CD14-positive monocyte (primary cell): ENCODE measurements around the gene LIM2. TPM values are rescaled to one million over a fixed set of nuclear protein-coding genes. Genes with fewer than 3 reads are reported as not detected.

Experiments used
- DNase-seq, 3 donors: peaks; one replicate each; pipeline ENCODE4 v3.0.0-alpha.2; 2011 to 2022
- H2AFZ ChIP-seq: 2 replicates; pipeline ENCODE4 v1.6.0; 2012; ENCODE audit warnings: mild to moderate bottlenecking, low read depth, low read length, inconsistent platforms; ENCODE audit not compliant: insufficient read depth, poor library complexity, severe bottlenecking
- H3K27ac ChIP-seq, 2 donors: 1 replicate in 1 of 2; 2 replicates in 1 of 2; pipeline ENCODE4 v1.5.1; 2012 to 2013; ENCODE audit warnings: low read length in 2 of 2, control low read depth in 1 of 2, inconsistent platforms in 1 of 2, low read depth in 1 of 2, mild to moderate bottlenecking in 1 of 2
- H3K27me3 ChIP-seq, 2 donors: one replicate each; pipeline versions ENCODE4 v1.6.0 to v1.6.1; 2011 to 2013; ENCODE audit warnings: low read length in 2 of 2; ENCODE audit not compliant: control insufficient read depth in 2 of 2, insufficient read depth in 2 of 2
- H3K36me3 ChIP-seq, 2 donors: replicated peaks in 1 of 2; 1 replicate in 1 of 2; 2 replicates in 1 of 2; pipeline versions ENCODE4 v1.5.1 to v1.6.1; 2012 to 2013; ENCODE audit warnings: low read length in 2 of 2, control low read depth in 1 of 2, inconsistent platforms in 1 of 2, mild to moderate bottlenecking in 1 of 2; ENCODE audit not compliant: insufficient read depth in 2 of 2, control insufficient read depth in 1 of 2
- H3K4me1 ChIP-seq, 2 donors: 1 replicate in 1 of 2; 2 replicates in 1 of 2; pipeline versions ENCODE4 v1.5.1 to v1.6.1; 2012 to 2013; ENCODE audit warnings: low read length in 2 of 2, control low read depth in 1 of 2, inconsistent platforms in 1 of 2, mild to moderate bottlenecking in 1 of 2, moderate library complexity in 1 of 2; ENCODE audit not compliant: insufficient read depth in 2 of 2, control insufficient read depth in 1 of 2
- H3K4me2 ChIP-seq: replicated peaks from 2 replicates; pipeline ENCODE3; 2012; ENCODE audit warnings: low read length, moderate library complexity, mild to moderate bottlenecking; ENCODE audit not compliant: poor library complexity, severe bottlenecking; ENCODE audit errors: extremely low read depth
- H3K4me3 ChIP-seq, 3 experiments: fragments of 200-600 bp in 1 of 3; sonication (generic) in 1 of 3; replicated peaks in 1 of 3; 1 replicate in 2 of 3; 2 replicates in 1 of 3; pipeline ENCODE4 v1.5.1; 2011 to 2013; ENCODE audit warnings: low read length in 3 of 3, mild to moderate bottlenecking in 3 of 3, control low read depth in 2 of 3, low read depth in 2 of 3, inconsistent platforms in 1 of 3, moderate library complexity in 1 of 3
- H3K79me2 ChIP-seq: 2 replicates; pipeline ENCODE4 v1.6.0; 2012; ENCODE audit warnings: mild to moderate bottlenecking, control low read depth, inconsistent platforms, low read length, moderate library complexity; ENCODE audit not compliant: insufficient read depth
- H3K9ac ChIP-seq: 2 replicates; pipeline ENCODE4 v1.6.0; 2017; ENCODE audit warnings: low read length, mild to moderate bottlenecking; ENCODE audit not compliant: insufficient read depth, poor library complexity, severe bottlenecking
- H3K9me3 ChIP-seq, 2 donors: replicated peaks in 1 of 2; 1 replicate in 1 of 2; 2 replicates in 1 of 2; pipeline versions ENCODE4 v1.5.1 to v1.6.1; 2012 to 2013; ENCODE audit warnings: low read length in 2 of 2, control low read depth in 1 of 2; ENCODE audit not compliant: control insufficient read depth in 1 of 2, insufficient read depth in 1 of 2
- H4K20me1 ChIP-seq: 2 replicates; pipeline ENCODE4 v1.6.0; 2012; ENCODE audit warnings: mild to moderate bottlenecking, low read length, control low read depth, moderate library complexity; ENCODE audit not compliant: insufficient read depth
- H3K27ac Mint-ChIP-seq, 7 donors: one replicate each; pipeline ENCODE4 v1.8.0; 2020; ENCODE audit warnings: mild to moderate bottlenecking in 7 of 7, mixed read lengths in 7 of 7, moderate library complexity in 6 of 7, inconsistent platforms in 2 of 7
- H3K27me3 Mint-ChIP-seq, 3 donors: one replicate each; pipeline ENCODE4 v1.8.0; 2021 to 2022; ENCODE audit warnings: low read depth in 3 of 3, mild to moderate bottlenecking in 3 of 3, mixed read lengths in 3 of 3, moderate library complexity in 3 of 3, inconsistent platforms in 1 of 3
- H3K36me3 Mint-ChIP-seq, 2 donors: one replicate each; pipeline ENCODE4 v1.8.0; 2020; ENCODE audit warnings: mixed read lengths in 2 of 2, inconsistent platforms in 1 of 2, mild to moderate bottlenecking in 1 of 2
- H3K4me1 Mint-ChIP-seq: one replicate; pipeline ENCODE4 v1.8.0; 2020; ENCODE audit warnings: mild to moderate bottlenecking, mixed read lengths
- H3K4me3 Mint-ChIP-seq, 2 donors: one replicate each; pipeline ENCODE4 v1.8.0; 2020; ENCODE audit warnings: mild to moderate bottlenecking in 2 of 2, mixed read lengths in 2 of 2, moderate library complexity in 1 of 2
- H3K9me3 Mint-ChIP-seq, 7 donors: one replicate each; pipeline ENCODE4 v1.8.0; 2020 to 2022; ENCODE audit warnings: mixed read lengths in 7 of 7, mild to moderate bottlenecking in 6 of 7, moderate library complexity in 6 of 7, inconsistent platforms in 2 of 7
- WGBS: methylation state at CpG from one replicate; pipeline ENCODE4 v1.1.5; 2013; ENCODE audit warnings: missing lambda C conversion rate; ENCODE audit not compliant: insufficient coverage; 5-methylcytosine and 5-hydroxymethylcytosine counted together
- intact Hi-C, 2 donors: fragments of 100-400 bp; cut with micrococcal nuclease; formaldehyde crosslinking; loops; one replicate each; pipeline versions ENCODE4 v1.15.0 to v1.15.1; 2023
- polyA plus RNA-seq, 3 donors: library from polyadenylated mRNA; depleted of rRNA in 1 of 3; unstranded in 2 of 3; stranded (reverse) in 1 of 3; fragments of 300-500 nt in 2 of 3; fragments of >200 nt in 1 of 3; fragmentation: Illumina TruSeq in 2 of 3; gene quantifications; 1 replicate in 2 of 3; 2 replicates in 1 of 3; pipeline ENCODE4 v1.2.3, GENCODE V29; 2012 to 2021
- TF ChIP-seq, protein P1 (sequence below): fragments of 200-600 bp; IDR thresholded peaks from one replicate; pipeline ENCODE4 v1.8.0; 2022; ENCODE audit warnings: antibody characterized with exemption, mild to moderate bottlenecking

The LIM2 gene
- polyA plus RNA-seq, 3 donors: not detected

DNA sequence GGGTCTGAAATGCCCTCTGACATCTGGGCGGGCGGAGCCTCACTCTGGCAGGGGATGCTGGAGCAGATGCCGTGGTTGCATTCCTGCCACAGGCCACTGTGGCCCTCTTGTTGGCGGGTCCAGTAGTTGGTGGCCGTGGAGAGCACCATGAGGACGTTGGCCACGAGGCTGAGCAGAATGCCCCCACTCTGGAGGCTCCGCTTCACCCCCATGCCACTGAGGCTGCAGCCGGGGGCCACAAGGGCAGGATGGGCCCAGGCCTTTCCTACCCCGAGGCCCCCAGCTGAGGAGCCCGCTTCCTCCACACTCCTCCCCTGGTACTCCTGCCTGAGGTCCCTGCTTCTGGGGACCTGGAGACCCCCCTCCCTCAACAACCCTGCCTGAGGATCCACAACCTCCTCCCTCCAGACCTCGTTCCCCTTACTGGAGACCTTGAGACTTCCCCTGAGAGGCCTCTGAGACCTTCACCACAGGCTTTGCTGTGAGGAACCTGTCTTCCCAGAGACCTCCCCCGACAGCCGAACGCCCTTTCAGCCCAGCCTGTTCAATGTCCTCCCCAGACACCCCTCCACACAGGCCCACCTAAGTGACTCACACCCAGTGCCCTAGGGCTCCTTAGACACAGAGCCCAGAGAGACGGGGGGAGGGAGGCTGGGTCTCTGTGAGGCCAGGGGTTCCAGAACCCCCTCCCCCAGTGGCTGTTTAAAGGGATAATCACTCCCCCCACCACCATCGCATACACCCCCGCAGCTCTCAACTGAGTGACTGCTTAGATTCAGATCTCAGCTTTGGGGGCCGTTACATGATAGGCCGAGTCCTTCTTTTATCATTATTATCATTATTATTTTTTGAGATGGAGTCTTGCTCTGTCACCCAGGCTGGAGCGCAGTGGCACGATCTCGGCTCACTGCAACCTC lies 19.1 kb downstream of the LIM2 start, which contains the start of gene CLDND2:
Gene CLDND2 (minus strand): TSS at position 638 of the 917 bp plus-strand sequence. CDS start 426 bp downstream, at position 212.
- Histone ChIP-seq H3K4me2 (peak within 1 kb of the TSS; percentile 100), H4K20me1 (no peaks in the 10 kb centered on the region), H3K79me2 (peaks cover 67% of the 10 kb centered on the region), H3K9ac (peak within 1 kb of the TSS; percentile 80), H3K4me1 (peaks cover 59 to 87% of the 10 kb centered on the region in 2 donors), H3K27me3 (no peaks in the 10 kb centered on the region), H3K36me3 (no peaks in the 10 kb centered on the region), H2AFZ (peak within 1 kb of the TSS; percentile 90), H3K4me3 (peak within 1 kb of the TSS; percentile 89 to 93 (median 91)), H3K27ac (peak within 1 kb of the TSS; percentile 92 to 93), H3K9me3 (no peaks in the 10 kb centered on the region)
- intact Hi-C loops: loop anchor here in 1 of 2 donors (5.0 kb wide), 1 partner anchor 41 kb away; no protein-coding TSS in a partner anchor
- Mint-ChIP-seq H3K27ac (peak within 1 kb of the TSS; percentile 93 to 99 (median 97)), H3K4me3 (peak within 1 kb of the TSS; percentile 96 to 99), H3K9me3 (no peaks in the 10 kb centered on the region), H3K4me1 (peaks cover 74% of the 10 kb centered on the region), H3K27me3 (peaks cover 0 to 6% (median 0%) of the 10 kb centered on the region in 3 donors), H3K36me3 (peaks cover 3 to 5% of the 10 kb centered on the region in 2 donors)
- peak in 2 of 3 donors; percentile 22 to 36 for DNase-seq
- TF ChIP-seq, protein P1, sequence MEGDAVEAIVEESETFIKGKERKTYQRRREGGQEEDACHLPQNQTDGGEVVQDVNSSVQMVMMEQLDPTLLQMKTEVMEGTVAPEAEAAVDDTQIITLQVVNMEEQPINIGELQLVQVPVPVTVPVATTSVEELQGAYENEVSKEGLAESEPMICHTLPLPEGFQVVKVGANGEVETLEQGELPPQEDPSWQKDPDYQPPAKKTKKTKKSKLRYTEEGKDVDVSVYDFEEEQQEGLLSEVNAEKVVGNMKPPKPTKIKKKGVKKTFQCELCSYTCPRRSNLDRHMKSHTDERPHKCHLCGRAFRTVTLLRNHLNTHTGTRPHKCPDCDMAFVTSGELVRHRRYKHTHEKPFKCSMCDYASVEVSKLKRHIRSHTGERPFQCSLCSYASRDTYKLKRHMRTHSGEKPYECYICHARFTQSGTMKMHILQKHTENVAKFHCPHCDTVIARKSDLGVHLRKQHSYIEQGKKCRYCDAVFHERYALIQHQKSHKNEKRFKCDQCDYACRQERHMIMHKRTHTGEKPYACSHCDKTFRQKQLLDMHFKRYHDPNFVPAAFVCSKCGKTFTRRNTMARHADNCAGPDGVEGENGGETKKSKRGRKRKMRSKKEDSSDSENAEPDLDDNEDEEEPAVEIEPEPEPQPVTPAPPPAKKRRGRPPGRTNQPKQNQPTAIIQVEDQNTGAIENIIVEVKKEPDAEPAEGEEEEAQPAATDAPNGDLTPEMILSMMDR: no peak
- 7% methylated on average over 15 of the region's 23 CpGs for WGBS

GRCh38 chr19:51367565-51368365 lies 20.0 kb downstream of the LIM2 start:
- peak overlapping the region; percentile 93 to 99 (median 97) for H3K27ac Mint-ChIP-seq
- under 1% methylated on average over 58 of the region's 64 CpGs for WGBS
- no peaks in the 10 kb centered on the region for H3K9me3 Mint-ChIP-seq
- Histone ChIP-seq H3K9me3 (no peaks in the 10 kb centered on the region), H3K36me3 (no peaks in the 10 kb centered on the region), H3K79me2 (peaks cover 72% of the 10 kb centered on the region), H3K9ac (peak overlapping the region; percentile 80), H3K27me3 (no peaks in the 10 kb centered on the region), H2AFZ (peak overlapping the region; percentile 90), H3K4me2 (peak overlapping the region; percentile 100), H3K4me1 (peaks cover 51 to 83% of the 10 kb centered on the region in 2 donors), H4K20me1 (no peaks in the 10 kb centered on the region), H3K4me3 (peak overlapping the region; percentile 89 to 93 (median 91)), H3K27ac (peak overlapping the region; percentile 92 to 93)
- peaks cover 71% of the 10 kb centered on the region for H3K4me1 Mint-ChIP-seq
- peak; percentile 94 to 98 (median 95) for DNase-seq
- intact Hi-C loops: loop anchor here (2.0 to 5.0 kb wide), 2 partner anchors 27 to 40 kb away; no protein-coding TSS in a partner anchor
- peak overlapping the region; percentile 96 to 99 for H3K4me3 Mint-ChIP-seq
- peaks cover 3 to 5% of the 10 kb centered on the region in 2 donors for H3K36me3 Mint-ChIP-seq
- TF ChIP-seq, protein P1: no peak
- H3K27me3 Mint-ChIP-seq: peaks cover 0 to 6% (median 0%) of the 10 kb centered on the region in 3 donors
